Breast epithelium (tissue), 4 donors: ENCODE data around the gene SRSF9. TPM values are rescaled to one million over a fixed set of nuclear protein-coding genes. Genes with fewer than 3 reads are reported as not detected.

Experiments
- DNase-seq, 2 donors: peaks; one replicate each; pipeline ENCODE4 v3.0.0-alpha.2; 2019; ENCODE audit warnings: low spot score in 2 of 2
- H3K27ac ChIP-seq, 2 donors: fragments of 200-600 bp; sonication (generic) in 1 of 2; one replicate each; pipeline ENCODE4 v1.5.1; 2016 to 2019; ENCODE audit warnings: mild to moderate bottlenecking in 1 of 2
- H3K27me3 ChIP-seq, 2 donors: fragments of 200-600 bp; sonication (generic) in 1 of 2; one replicate each; pipeline versions ENCODE4 v1.5.1 to v1.6.0; 2017 to 2019; ENCODE audit warnings: control low read depth in 1 of 2, mild to moderate bottlenecking in 1 of 2
- H3K36me3 ChIP-seq: fragments of 200-600 bp; one replicate; pipeline ENCODE4 v1.5.1; 2019
- H3K4me1 ChIP-seq, 2 donors: fragments of 200-600 bp; sonication (generic); one replicate each; pipeline ENCODE4 v1.5.1; 2016 to 2019; ENCODE audit warnings: control low read depth in 1 of 2
- H3K4me3 ChIP-seq, 3 donors: fragments of 200-600 bp; sonication (generic); 1 replicate in 2 of 3; 2 replicates in 1 of 3; pipeline ENCODE4 v1.5.1; 2016 to 2019; ENCODE audit warnings: mild to moderate bottlenecking in 3 of 3, moderate library complexity in 2 of 3
- H3K9me3 ChIP-seq, 2 donors: fragments of 200-600 bp; sonication (generic) in 1 of 2; one replicate each; pipeline ENCODE4 v1.5.1; 2016 to 2019; ENCODE audit warnings: control low read depth in 1 of 2
- CTCF ChIP-seq, 3 donors: fragments of 450-650 bp; IDR thresholded peaks; one replicate each; pipeline ENCODE4 v1.5.1; 2016 to 2017; ENCODE audit warnings: antibody characterized with exemption in 3 of 3, mild to moderate bottlenecking in 3 of 3, moderate library complexity in 3 of 3
- POLR2A ChIP-seq: fragments of 450-650 bp; IDR thresholded peaks from one replicate; pipeline ENCODE4 v1.6.1; 2016; ENCODE audit warnings: antibody characterized with exemption, mild to moderate bottlenecking, moderate library complexity
- POLR2AphosphoS5 ChIP-seq, 3 donors: sonication (generic); formaldehyde crosslinking; IDR thresholded peaks; one replicate each; pipeline ENCODE4 v1.6.1; 2017; ENCODE audit warnings: antibody characterized with exemption in 3 of 3
- intact Hi-C: fragments of 100-400 bp; cut with DNase I; formaldehyde crosslinking; loops from one replicate; pipeline ENCODE4 v1.15.1; 2023; ENCODE audit warnings: low total_unique reads
- total RNA-seq, 3 donors: library from RNA; depleted of rRNA; stranded (reverse); fragments of >200 nt; gene quantifications; one replicate each; pipeline ENCODE4 v1.1.0, GENCODE V29; 2016

Gene SRSF9
- total RNA-seq, 3 donors from 2014 or later, result 65.9 to 97.3 (median 82.5) TPM

GRCh38 chr12:120504587-120504986 is 35.0 kb upstream of the SRSF9 start:
- no peaks in the 10 kb centered on the region for H3K4me1 ChIP-seq
- no peak overlapping the region for H3K4me3 ChIP-seq
- H3K9me3 ChIP-seq, result no peaks in the 10 kb centered on the region
- no peak overlapping the region for H3K27ac ChIP-seq
- H3K27me3 ChIP-seq, result no peaks in the 10 kb centered on the region
- intact Hi-C loops, result no loop called here
- TF ChIP-seq POLR2A (no peak), CTCF (IDR thresholded peaks at IDR 0.05) (no peak), POLR2AphosphoS5 (IDR thresholded peaks at IDR 0.05) (no peak)
- H3K36me3 ChIP-seq, result no peaks in the 10 kb centered on the region
- no peak for DNase-seq

GRCh38 chr12:120500581-120500980 is 31.0 kb upstream of the SRSF9 start:
- Histone ChIP-seq H3K4me1 (peaks cover 0 to 3% of the 10 kb centered on the region in 2 donors), H3K36me3 (no peaks in the 10 kb centered on the region), H3K9me3 (no peaks in the 10 kb centered on the region), H3K27me3 (no peaks in the 10 kb centered on the region), H3K27ac (no peak overlapping the region), H3K4me3 (no peak overlapping the region)
- TF ChIP-seq POLR2AphosphoS5 (IDR thresholded peaks at IDR 0.05), result no peak
- TF ChIP-seq CTCF (IDR thresholded peaks at IDR 0.05), result no peak
- TF ChIP-seq POLR2A, result no peak
- intact Hi-C loops, result no loop called here
- no peak for DNase-seq

GRCh38 chr12:120498870-120499515 is 29.4 kb upstream of the SRSF9 start:
- intact Hi-C loops, result no loop called here

GRCh38 chr12:120497524-120498150 is 28.1 kb upstream of the SRSF9 start:
- Histone ChIP-seq H3K9me3 (no peaks in the 10 kb centered on the region), H3K4me1 (peaks cover 0 to 3% of the 10 kb centered on the region in 2 donors), H3K4me3 (peak overlapping the region; percentile 67 to 98 (median 77)), H3K36me3 (no peaks in the 10 kb centered on the region), H3K27me3 (no peaks in the 10 kb centered on the region), H3K27ac (peak overlapping the region; percentile 64 to 92)
- intact Hi-C loops, result no loop called here
- peak in 1 of 2 donors; percentile 25 for DNase-seq
- TF ChIP-seq POLR2A, result no peak
- no peak for TF ChIP-seq POLR2AphosphoS5 (IDR thresholded peaks at IDR 0.05)
- no peak for TF ChIP-seq CTCF (IDR thresholded peaks at IDR 0.05)

More at GRCh38 chr12:120498870-120499515, 29.4 kb upstream of the SRSF9 start:
- Histone ChIP-seq H3K27me3 (no peaks in the 10 kb centered on the region), H3K9me3 (no peaks in the 10 kb centered on the region), H3K4me1 (peaks cover 0 to 3% of the 10 kb centered on the region in 2 donors), H3K27ac (no peak overlapping the region), H3K4me3 (no peak overlapping the region), H3K36me3 (no peaks in the 10 kb centered on the region)
- no peak for DNase-seq
- TF ChIP-seq POLR2A (no peak), POLR2AphosphoS5 (IDR thresholded peaks at IDR 0.05) (no peak)

- peaks cover 0 to 3% of the 10 kb centered on the region in 2 donors for H3K4me1 ChIP-seq
- peak; percentile 45 to 55 for DNase-seq
- peak overlapping the region; percentile 67 to 98 (median 77) for H3K4me3 ChIP-seq
- H3K9me3 ChIP-seq, result no peaks in the 10 kb centered on the region
- TF ChIP-seq POLR2AphosphoS5 (IDR thresholded peaks at IDR 0.05), result no peak
- no peak for TF ChIP-seq CTCF (IDR thresholded peaks at IDR 0.05)
- no peak for TF ChIP-seq POLR2A
- no peaks in the 10 kb centered on the region for H3K36me3 ChIP-seq
- intact Hi-C loops, result no loop called here
- no peaks in the 10 kb centered on the region for H3K27me3 ChIP-seq
- H3K27ac ChIP-seq, result peak overlapping the region; percentile 87 to 92
Observed at GRCh38 chr12:120496413-120497340, 27.1 kb upstream of the SRSF9 start.
